VCaP (cell line): Measurements from ENCODE around the gene TRMU.

ENCODE experiments used
- H3K27ac ChIP-seq: fragments of 450-650 bp; 2 replicates; pipeline ENCODE4 v1.5.1; 2017
- CTCF ChIP-seq: fragments of 450-650 bp; conservative IDR thresholded peaks from 2 replicates; pipeline ENCODE4 v1.5.1; 2017; ENCODE audit warnings: mild to moderate bottlenecking, moderate library complexity

The TRMU gene

GRCh38 chr22:46354993-46355305 is 19.4 kb downstream of the TRMU start:
- H3K27ac ChIP-seq: no peak overlapping the region
- TF ChIP-seq CTCF: no peak

- no peak overlapping the region for H3K27ac ChIP-seq
- peak; percentile 79 for TF ChIP-seq CTCF
Measured at GRCh38 chr22:46355369-46355995, 20.0 kb downstream of the TRMU start.

GRCh38 chr22:46355996-46356471 is 20.5 kb downstream of the TRMU start:
- no peak for TF ChIP-seq CTCF
- no peak overlapping the region for H3K27ac ChIP-seq

GRCh38 chr22:46356496-46357480 is 21.3 kb downstream of the TRMU start:
- TF ChIP-seq CTCF: no peak
- H3K27ac ChIP-seq: no peak overlapping the region

- H3K27ac ChIP-seq: no peak overlapping the region
- no peak for TF ChIP-seq CTCF
Measured at GRCh38 chr22:46357711-46358520, 22.4 kb downstream of the TRMU start.

GRCh38 chr22:46358766-46359165 is 23.3 kb downstream of the TRMU start:
- no peak for TF ChIP-seq CTCF
- H3K27ac ChIP-seq: no peak overlapping the region

GRCh38 chr22:46359362-46359761 is 23.8 kb downstream of the TRMU start:
- no peak for TF ChIP-seq CTCF
- no peak overlapping the region for H3K27ac ChIP-seq
